Neuronal stem cell (in vitro differentiated cells): Measurements from ENCODE around the gene ETS1.

ENCODE experiments used
- DNase-seq: peaks from one replicate; pipeline ENCODE4 v3.0.0-alpha.2; 2013; ENCODE audit warnings: low spot score
- H2AFZ ChIP-seq: one replicate; pipeline ENCODE4 v1.6.1; 2013; ENCODE audit warnings: mild to moderate bottlenecking, low read length, inconsistent platforms
- H2AK5ac ChIP-seq: 2 replicates; pipeline ENCODE4 v1.6.1; 2013; ENCODE audit warnings: low read depth, mild to moderate bottlenecking, inconsistent platforms, low read length, moderate library complexity, mixed read lengths
- H2BK120ac ChIP-seq: 2 replicates; pipeline ENCODE4 v1.6.1; 2013; ENCODE audit warnings: low read depth, mild to moderate bottlenecking, inconsistent platforms, low read length, moderate library complexity, mixed read lengths
- H2BK12ac ChIP-seq: one replicate; pipeline ENCODE4 v1.6.1; 2013; ENCODE audit warnings: low read length, inconsistent platforms
- H2BK15ac ChIP-seq: 2 replicates; pipeline ENCODE4 v1.6.1; 2013; ENCODE audit warnings: mild to moderate bottlenecking, low read length, inconsistent platforms, mixed read lengths
- H2BK5ac ChIP-seq: one replicate; pipeline ENCODE4 v1.6.1; 2013; ENCODE audit warnings: inconsistent platforms, mild to moderate bottlenecking, low read length, moderate library complexity
- H3K14ac ChIP-seq: one replicate; pipeline ENCODE4 v1.6.1; 2013; ENCODE audit warnings: low read length, inconsistent platforms
- H3K18ac ChIP-seq: 2 replicates; pipeline ENCODE4 v1.6.1; 2013; ENCODE audit warnings: low read length, inconsistent platforms
- H3K23ac ChIP-seq: 2 replicates; pipeline ENCODE4 v1.6.1; 2013; ENCODE audit warnings: low read depth, mild to moderate bottlenecking, mixed read lengths, low read length, inconsistent platforms; ENCODE audit not compliant: poor library complexity
- H3K27ac ChIP-seq: replicated peaks from 3 replicates; pipeline ENCODE4 v1.5.1; 2013; ENCODE audit warnings: low read length, inconsistent platforms
- H3K27me3 ChIP-seq, 3 experiments: 2 replicates each; pipeline ENCODE4 v1.6.1; 2013; ENCODE audit warnings: low read length in 3 of 3, mild to moderate bottlenecking in 2 of 3, inconsistent platforms in 1 of 3, low read depth in 1 of 3, mixed read lengths in 1 of 3, moderate library complexity in 1 of 3; ENCODE audit not compliant: control insufficient read depth in 3 of 3, insufficient read depth in 3 of 3
- H3K36me3 ChIP-seq, 2 donors: replicated peaks in 1 of 2; 2 replicates each; pipeline ENCODE4 v1.6.1; 2013; ENCODE audit warnings: low read length in 2 of 2; ENCODE audit not compliant: control insufficient read depth in 2 of 2, insufficient read depth in 2 of 2
- H3K4ac ChIP-seq: 2 replicates; pipeline ENCODE4 v1.6.1; 2013; ENCODE audit warnings: inconsistent platforms, mild to moderate bottlenecking, low read length, moderate library complexity
- H3K4me1 ChIP-seq, 2 donors: 1 replicate in 1 of 2; 2 replicates in 1 of 2; pipeline ENCODE4 v1.6.1; 2013; ENCODE audit warnings: low read length in 2 of 2, low read depth in 1 of 2; ENCODE audit not compliant: control insufficient read depth in 2 of 2, insufficient read depth in 1 of 2
- H3K4me2 ChIP-seq: one replicate; pipeline ENCODE4 v1.6.1; 2013; ENCODE audit warnings: mild to moderate bottlenecking, low read length, inconsistent platforms; ENCODE audit not compliant: insufficient read depth, poor library complexity, severe bottlenecking
- H3K4me3 ChIP-seq, 2 donors: 2 replicates each; pipeline ENCODE4 v1.5.1; 2013; ENCODE audit warnings: low read length in 2 of 2, mild to moderate bottlenecking in 2 of 2, inconsistent platforms in 1 of 2, moderate library complexity in 1 of 2
- H3K79me1 ChIP-seq: one replicate; pipeline ENCODE4 v1.6.1; 2013; ENCODE audit warnings: low read depth, mild to moderate bottlenecking, inconsistent platforms, low read length, moderate library complexity
- H3K9ac ChIP-seq: one replicate; pipeline ENCODE4 v1.6.1; 2013; ENCODE audit warnings: mild to moderate bottlenecking, low read depth, low read length, inconsistent platforms; ENCODE audit not compliant: poor library complexity
- H3K9me3 ChIP-seq, 2 donors: replicated peaks in 1 of 2; 2 replicates each; pipeline versions ENCODE3 to v1.6.1; 2013; ENCODE audit warnings: low read length in 2 of 2, mild to moderate bottlenecking in 2 of 2, inconsistent platforms in 1 of 2, low read depth in 1 of 2, mixed read lengths in 1 of 2, moderate library complexity in 1 of 2; ENCODE audit not compliant: control insufficient read depth in 2 of 2, insufficient read depth in 1 of 2
- H4K8ac ChIP-seq: one replicate; pipeline ENCODE4 v1.6.1; 2013; ENCODE audit warnings: low read depth, mild to moderate bottlenecking, inconsistent platforms, low read length, moderate library complexity
- H4K91ac ChIP-seq: one replicate; pipeline ENCODE4 v1.6.1; 2013; ENCODE audit warnings: low read length, low read depth, mild to moderate bottlenecking, inconsistent platforms; ENCODE audit not compliant: poor library complexity
- WGBS, 2 donors: extraction: QIAGEN DNeasy Blood & Tissue Kit; methylation state at CpG; one replicate each; pipeline ENCODE4 v1.1.7; 2013; ENCODE audit warnings: missing lambda C conversion rate in 2 of 2, mixed read lengths in 1 of 2; ENCODE audit not compliant: insufficient read length in 2 of 2, insufficient replicate concordance in 1 of 2; ENCODE audit errors: extremely low coverage in 2 of 2; 5-methylcytosine and 5-hydroxymethylcytosine counted together

ETS1 gene

GRCh38 chr11:128574576-128575011, 12.8 kb downstream of the ETS1 start:
- no peak overlapping the region for H3K27ac ChIP-seq
- H3K23ac ChIP-seq: no peak overlapping the region
- no peak overlapping the region for H3K4ac ChIP-seq
- H3K79me1 ChIP-seq: no peaks in the 10 kb centered on the region
- DNase-seq: no peak
- no peak overlapping the region for H3K9ac ChIP-seq
- no peak overlapping the region for H3K18ac ChIP-seq
- H3K9me3 ChIP-seq: peaks cover 2 to 6% of the 10 kb centered on the region in 2 donors
- no peak overlapping the region for H4K8ac ChIP-seq
- H2BK12ac ChIP-seq: no peak overlapping the region
- H3K27me3 ChIP-seq: no peaks in the 10 kb centered on the region
- no peak overlapping the region for H3K4me2 ChIP-seq
- H3K4me3 ChIP-seq: no peak overlapping the region
- no peak overlapping the region for H2BK15ac ChIP-seq
- H4K91ac ChIP-seq: no peak overlapping the region
- no peak overlapping the region for H2BK120ac ChIP-seq
- no peak overlapping the region for H2AK5ac ChIP-seq
- no peak overlapping the region for H2BK5ac ChIP-seq
- H3K36me3 ChIP-seq: no peaks in the 10 kb centered on the region
- peaks cover 0 to 3% of the 10 kb centered on the region in 2 donors for H3K4me1 ChIP-seq
- H3K14ac ChIP-seq: no peak overlapping the region
- H2AFZ ChIP-seq: no peak overlapping the region
- no CpG with 5 or more reads among the region's 2 CpGs for WGBS, 2 donors

- H2BK12ac ChIP-seq: no peak overlapping the region
- H3K27me3 ChIP-seq: no peaks in the 10 kb centered on the region
- H3K27ac ChIP-seq: no peak overlapping the region
- no peak overlapping the region for H3K4ac ChIP-seq
- DNase-seq: no peak
- no peak overlapping the region for H4K8ac ChIP-seq
- no peak overlapping the region for H4K91ac ChIP-seq
- no peak overlapping the region for H2AFZ ChIP-seq
- H3K79me1 ChIP-seq: no peaks in the 10 kb centered on the region
- no peak overlapping the region for H2BK5ac ChIP-seq
- H3K14ac ChIP-seq: no peak overlapping the region
- H3K4me3 ChIP-seq: no peak overlapping the region
- H3K18ac ChIP-seq: no peak overlapping the region
- H3K4me2 ChIP-seq: no peak overlapping the region
- H3K9me3 ChIP-seq: peaks cover 2 to 6% of the 10 kb centered on the region in 2 donors
- H3K23ac ChIP-seq: no peak overlapping the region
- no peak overlapping the region for H2AK5ac ChIP-seq
- no peak overlapping the region for H3K9ac ChIP-seq
- peaks cover under 1 to 3% of the 10 kb centered on the region in 2 donors for H3K4me1 ChIP-seq
- H2BK15ac ChIP-seq: no peak overlapping the region
- H3K36me3 ChIP-seq: no peaks in the 10 kb centered on the region
- no peak overlapping the region for H2BK120ac ChIP-seq
- no CpG with 5 or more reads among the region's 5 CpGs for WGBS, 2 donors
Measured at GRCh38 chr11:128573638-128574037, 13.7 kb downstream of the ETS1 start.

GRCh38 chr11:128572965-128573364, 14.4 kb downstream of the ETS1 start:
- Histone ChIP-seq H3K23ac (no peak overlapping the region), H4K91ac (no peak overlapping the region), H2BK5ac (no peak overlapping the region), H3K79me1 (no peaks in the 10 kb centered on the region), H3K4me3 (no peak overlapping the region), H2BK15ac (no peak overlapping the region), H3K18ac (peak overlapping the region; percentile 61), H2AFZ (no peak overlapping the region), H2AK5ac (no peak overlapping the region), H3K27me3 (no peaks in the 10 kb centered on the region), H3K9ac (no peak overlapping the region), H3K14ac (no peak overlapping the region), H3K27ac (no peak overlapping the region), H3K4me2 (no peak overlapping the region), H2BK120ac (no peak overlapping the region), H3K4me1 (peaks cover 5 to 7% of the 10 kb centered on the region in 2 donors), H3K4ac (no peak overlapping the region), H3K36me3 (no peaks in the 10 kb centered on the region), H2BK12ac (no peak overlapping the region), H4K8ac (no peak overlapping the region), H3K9me3 (peaks cover 2 to 6% of the 10 kb centered on the region in 2 donors)
- WGBS, 2 donors: no CpG with 5 or more reads among the region's 6 CpGs
- DNase-seq: no peak

- Histone ChIP-seq H3K9me3 (peaks cover 2 to 6% of the 10 kb centered on the region in 2 donors), H2BK120ac (no peak overlapping the region), H3K4me3 (no peak overlapping the region), H2AFZ (no peak overlapping the region), H3K4me1 (peaks cover 2 to 7% of the 10 kb centered on the region in 2 donors), H3K36me3 (no peaks in the 10 kb centered on the region), H3K4me2 (no peak overlapping the region), H4K8ac (no peak overlapping the region), H2BK5ac (no peak overlapping the region), H3K4ac (no peak overlapping the region), H2BK15ac (no peak overlapping the region), H3K27me3 (no peaks in the 10 kb centered on the region), H3K18ac (no peak overlapping the region), H4K91ac (no peak overlapping the region), H3K23ac (no peak overlapping the region), H3K14ac (no peak overlapping the region), H3K79me1 (no peaks in the 10 kb centered on the region), H2AK5ac (no peak overlapping the region), H2BK12ac (no peak overlapping the region), H3K9ac (no peak overlapping the region), H3K27ac (no peak overlapping the region)
- no peak for DNase-seq
- 100% methylated on average over 1 of the region's 7 CpGs; no CpG with 5 or more reads in 1 of the 2 donors for WGBS, 2 donors
Measured at GRCh38 chr11:128570632-128571031, 16.7 kb downstream of the ETS1 start.
